Retinal pigment epithelial cell (primary cell): ENCODE results near the gene JAKMIP2.
"Not testable (repeated sequence)": the region's sequence is repeated elsewhere in the genome, so short reads cannot be mapped to it uniquely, and the experiment has no call there.

Experiments
- DNase-seq: peaks from one replicate; pipeline ENCODE4 v3.0.0-alpha.2; 2010; ENCODE audit warnings: low read depth
- H3K4me3 ChIP-seq: 2 replicates; pipeline ENCODE4 v1.5.1; 2011; ENCODE audit warnings: mild to moderate bottlenecking, low read length, control low read depth, moderate library complexity
- CTCF ChIP-seq: conservative IDR thresholded peaks from 2 replicates; pipeline ENCODE4 v1.5.1; 2011; ENCODE audit warnings: low read depth, low read length, control low read depth, inconsistent platforms

JAKMIP2 gene

GRCh38 chr5:147639321-147639720 is 143.2 kb downstream of the JAKMIP2 start:
- TF ChIP-seq CTCF = no peak
- no peak overlapping the region for H3K4me3 ChIP-seq
- DNase-seq = no peak

- no peak for DNase-seq
- no peak overlapping the region for H3K4me3 ChIP-seq
- TF ChIP-seq CTCF = no peak
These were observed 145.9 kb downstream of the JAKMIP2 start for GRCh38 chr5:147636729-147636984.

GRCh38 chr5:147635882-147636728 is 146.4 kb downstream of the JAKMIP2 start:
- TF ChIP-seq CTCF = no peak
- H3K4me3 ChIP-seq = no peak overlapping the region
- no peak for DNase-seq

GRCh38 chr5:147635439-147635838 is 147.1 kb downstream of the JAKMIP2 start:
- not testable (repeated sequence) for DNase-seq, H3K4me3 ChIP-seq

- TF ChIP-seq CTCF = no peak
- DNase-seq = no peak
- no peak overlapping the region for H3K4me3 ChIP-seq
These were observed 149.4 kb downstream of the JAKMIP2 start for GRCh38 chr5:147633173-147633572.

- no peak for DNase-seq
- TF ChIP-seq CTCF = no peak
- H3K4me3 ChIP-seq = no peak overlapping the region
These were observed 151.0 kb downstream of the JAKMIP2 start for GRCh38 chr5:147631428-147632003.

- no peak for TF ChIP-seq CTCF
- no peak overlapping the region for H3K4me3 ChIP-seq
- no peak for DNase-seq
These were observed 153.3 kb downstream of the JAKMIP2 start for GRCh38 chr5:147629196-147629595.
